Ectodermal cell (in vitro differentiated cells): ENCODE measurements around the gene TAB2.
"Not testable (repeated sequence)": the region's sequence is repeated elsewhere in the genome, so short reads cannot be mapped to it uniquely, and the experiment has no call there.

Experiments
- H3K27ac ChIP-seq: 2 replicates; pipeline ENCODE4 v1.7.0; 2013; ENCODE audit warnings: mild to moderate bottlenecking, low read depth, low read length; ENCODE audit not compliant: insufficient read depth, poor library complexity, severe bottlenecking
- H3K27me3 ChIP-seq: 2 replicates; pipeline ENCODE4 v1.7.0; 2013; ENCODE audit warnings: mild to moderate bottlenecking, low read length; ENCODE audit not compliant: insufficient read depth, control insufficient read depth, poor library complexity, severe bottlenecking
- H3K36me3 ChIP-seq: one replicate; pipeline ENCODE4 v1.7.0; 2013; ENCODE audit warnings: low read length; ENCODE audit not compliant: control insufficient read depth, insufficient read depth
- H3K4me1 ChIP-seq: one replicate; pipeline ENCODE4 v1.7.0; 2013; ENCODE audit warnings: low read length; ENCODE audit not compliant: control insufficient read depth, insufficient read depth
- H3K4me3 ChIP-seq: 2 replicates; pipeline ENCODE4 v1.7.0; 2013; ENCODE audit warnings: low read depth, low read length, control low read depth; ENCODE audit not compliant: insufficient read depth
- H3K9me3 ChIP-seq: 2 replicates; pipeline ENCODE4 v1.7.0; 2013; ENCODE audit warnings: mild to moderate bottlenecking, low read length, moderate library complexity; ENCODE audit not compliant: control insufficient read depth
- WGBS, 2 experiments: methylation state at CpG; one replicate each; pipeline ENCODE4 v1.1.7; 2013; ENCODE audit warnings: missing lambda C conversion rate in 2 of 2; 5-methylcytosine and 5-hydroxymethylcytosine counted together

The TAB2 gene

GRCh38 chr6:149439626-149440025 lies 122.1 kb downstream of the TAB2 start:
- no peaks in the 10 kb centered on the region for H3K4me1 ChIP-seq
- no peaks in the 10 kb centered on the region for H3K36me3 ChIP-seq
- H3K4me3 ChIP-seq = no peak overlapping the region
- no peak overlapping the region for H3K27ac ChIP-seq
- H3K9me3 ChIP-seq = no peaks in the 10 kb centered on the region
- no peaks in the 10 kb centered on the region for H3K27me3 ChIP-seq
- WGBS, 2 experiments = 92% methylated on average over 1 of the region's 1 CpG; no CpG with 5 or more reads in 1 of the 2 experiments

GRCh38 chr6:149440735-149441671 lies 123.5 kb downstream of the TAB2 start:
- no peak overlapping the region for H3K4me3 ChIP-seq
- H3K9me3 ChIP-seq = no peaks in the 10 kb centered on the region
- H3K27ac ChIP-seq = no peak overlapping the region
- no peaks in the 10 kb centered on the region for H3K36me3 ChIP-seq
- no peaks in the 10 kb centered on the region for H3K4me1 ChIP-seq
- 90 to 91% methylated on average over 16 of the region's 16 CpGs for WGBS, 2 experiments
- no peaks in the 10 kb centered on the region for H3K27me3 ChIP-seq

- WGBS, 2 experiments = 92 to 94% methylated on average over 9 of the region's 9 CpGs
- Histone ChIP-seq H3K4me3 (no peak overlapping the region), H3K27ac (no peak overlapping the region), H3K4me1 (no peaks in the 10 kb centered on the region), H3K27me3 (no peaks in the 10 kb centered on the region), H3K9me3 (no peaks in the 10 kb centered on the region), H3K36me3 (no peaks in the 10 kb centered on the region)
Measured at GRCh38 chr6:149441740-149442139, 124.2 kb downstream of the TAB2 start.

- H3K4me3 ChIP-seq = no peak overlapping the region
- no peaks in the 10 kb centered on the region for H3K27me3 ChIP-seq
- no peaks in the 10 kb centered on the region for H3K9me3 ChIP-seq
- H3K36me3 ChIP-seq = no peaks in the 10 kb centered on the region
- H3K4me1 ChIP-seq = no peaks in the 10 kb centered on the region
- no peak overlapping the region for H3K27ac ChIP-seq
- WGBS, 2 experiments = 92% methylated on average over 7 to 8 of the region's 8 CpGs
Measured at GRCh38 chr6:149443411-149444181, 126.1 kb downstream of the TAB2 start.

- H3K27me3 ChIP-seq, H3K27ac ChIP-seq, H3K4me3 ChIP-seq, H3K36me3 ChIP-seq, H3K9me3 ChIP-seq, H3K4me1 ChIP-seq: not testable (repeated sequence)
- 94 to 96% methylated on average over 3 of the region's 3 CpGs for WGBS, 2 experiments
Measured at GRCh38 chr6:149444360-149445094, 127.0 kb downstream of the TAB2 start.

GRCh38 chr6:149445095-149445466 lies 127.6 kb downstream of the TAB2 start:
- Histone ChIP-seq H3K9me3 (no peaks in the 10 kb centered on the region), H3K4me3 (no peak overlapping the region), H3K27me3 (peaks cover 11% of the 10 kb centered on the region), H3K4me1 (no peaks in the 10 kb centered on the region), H3K36me3 (no peaks in the 10 kb centered on the region), H3K27ac (no peak overlapping the region)
- 93 to 95% methylated on average over 6 of the region's 6 CpGs for WGBS, 2 experiments

- H3K4me1 ChIP-seq = no peaks in the 10 kb centered on the region
- no peaks in the 10 kb centered on the region for H3K9me3 ChIP-seq
- H3K27ac ChIP-seq = no peak overlapping the region
- no peak overlapping the region for H3K4me3 ChIP-seq
- 93 to 94% methylated on average over 7 of the region's 7 CpGs for WGBS, 2 experiments
- no peaks in the 10 kb centered on the region for H3K36me3 ChIP-seq
- peaks cover 16% of the 10 kb centered on the region for H3K27me3 ChIP-seq
Measured at GRCh38 chr6:149445573-149445972, 128.1 kb downstream of the TAB2 start.

GRCh38 chr6:149446791-149447376 lies 129.4 kb downstream of the TAB2 start:
- Histone ChIP-seq H3K27ac (no peak overlapping the region), H3K4me3 (no peak overlapping the region), H3K27me3 (peaks cover 29% of the 10 kb centered on the region), H3K4me1 (peaks cover 4% of the 10 kb centered on the region), H3K9me3 (no peaks in the 10 kb centered on the region), H3K36me3 (no peaks in the 10 kb centered on the region)
- 88 to 93% methylated on average over 5 of the region's 5 CpGs for WGBS, 2 experiments

- Histone ChIP-seq H3K4me1 (peaks cover 4% of the 10 kb centered on the region), H3K27me3 (peaks cover 43% of the 10 kb centered on the region), H3K36me3 (no peaks in the 10 kb centered on the region), H3K4me3 (no peak overlapping the region), H3K9me3 (no peaks in the 10 kb centered on the region), H3K27ac (no peak overlapping the region)
- WGBS, 2 experiments = 91 to 92% methylated on average over 5 of the region's 5 CpGs
Measured at GRCh38 chr6:149448821-149449453, 131.4 kb downstream of the TAB2 start.
